T-helper 1 cell treated with Interleukin-12 subunit alpha and Interleukin-12 subunit beta and Interleukin-4 antibody, amounts not matched to agents 30 ng/mL and 1 ng/mL, for 36 hours (primary cell): Measurements from ENCODE around the gene QARS1. TPM values are rescaled to one million over a fixed set of nuclear protein-coding genes. Genes with fewer than 3 reads are reported as not detected.

Experiments used
- intact Hi-C: fragments of 100-400 bp; cut with micrococcal nuclease; formaldehyde crosslinking; loops from one replicate; pipeline ENCODE4 v1.15.1; 2024
- total RNA-seq: library from RNA; stranded (reverse); gene quantifications from 2 replicates; pipeline ENCODE4 v1.2.3, GENCODE V29; 2022

The QARS1 gene
- total RNA-seq, 1 donor from 2014 or later = 215 TPM

DNA sequence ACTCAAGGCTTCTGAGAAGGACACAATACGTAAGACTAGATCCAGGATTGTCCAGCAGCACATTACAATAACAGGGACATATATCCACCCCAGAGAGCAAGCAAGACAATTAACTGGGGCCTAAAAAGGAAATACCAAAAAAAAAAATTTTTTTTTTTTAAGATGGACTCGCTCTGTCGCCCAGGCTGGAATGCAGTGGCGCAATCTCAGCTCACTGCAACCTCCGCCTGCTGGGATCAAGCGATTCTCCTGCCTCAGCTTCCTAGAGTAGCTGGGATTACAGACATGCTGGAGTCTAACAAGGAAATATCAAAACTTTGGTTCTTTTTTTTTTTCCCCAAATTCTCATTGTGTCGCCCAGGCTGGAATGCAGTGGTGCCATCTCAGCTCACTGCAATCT is 46.5 kb downstream of the QARS1 start:
- intact Hi-C loops = no loop called here

DNA sequence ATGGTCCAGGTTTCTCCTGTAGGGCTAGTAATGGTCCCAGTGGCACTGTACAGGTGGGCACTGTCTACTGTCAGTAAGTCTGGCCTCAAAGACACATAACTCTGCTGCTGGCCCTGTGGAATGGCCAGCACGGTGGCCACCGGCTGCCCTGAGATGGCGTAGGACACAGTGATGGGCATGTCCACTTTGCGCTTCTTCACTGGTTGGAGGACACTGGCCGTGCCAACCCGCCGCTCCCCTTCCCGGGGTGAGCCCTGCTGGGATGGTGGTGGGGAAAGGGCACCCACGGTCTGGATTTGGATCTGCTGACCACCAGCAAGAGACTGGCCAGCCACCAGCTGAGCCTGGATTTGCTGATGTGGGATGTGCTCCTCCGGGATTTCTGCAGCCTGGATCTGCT is 47.3 kb downstream of the QARS1 start:
- intact Hi-C loops = no loop called here

DNA sequence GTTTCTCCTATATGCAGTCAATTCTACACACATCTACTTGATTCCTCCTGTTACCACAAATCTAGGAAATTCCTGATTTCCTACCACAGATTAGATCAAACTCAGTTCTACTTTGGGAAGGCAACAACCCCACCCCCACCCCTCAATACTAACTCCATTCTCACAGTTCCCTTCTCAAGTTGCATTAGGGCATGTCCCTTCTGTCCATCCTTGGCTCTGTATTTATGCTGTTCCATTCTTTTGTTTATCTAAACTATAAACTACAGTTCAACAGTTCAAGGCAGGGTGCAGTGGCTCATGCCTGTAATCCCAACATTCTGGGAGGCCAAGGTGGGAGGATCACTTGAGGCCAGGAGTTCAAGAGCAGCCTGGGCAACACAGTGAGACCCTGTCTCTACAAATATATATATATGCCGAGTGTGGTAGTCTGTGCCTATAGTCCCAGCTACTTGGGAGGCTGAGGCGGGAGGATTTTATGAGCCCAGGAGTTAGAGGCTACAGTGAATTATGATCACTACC is 50.2 kb downstream of the QARS1 start:
- intact Hi-C loops = no loop called here

DNA sequence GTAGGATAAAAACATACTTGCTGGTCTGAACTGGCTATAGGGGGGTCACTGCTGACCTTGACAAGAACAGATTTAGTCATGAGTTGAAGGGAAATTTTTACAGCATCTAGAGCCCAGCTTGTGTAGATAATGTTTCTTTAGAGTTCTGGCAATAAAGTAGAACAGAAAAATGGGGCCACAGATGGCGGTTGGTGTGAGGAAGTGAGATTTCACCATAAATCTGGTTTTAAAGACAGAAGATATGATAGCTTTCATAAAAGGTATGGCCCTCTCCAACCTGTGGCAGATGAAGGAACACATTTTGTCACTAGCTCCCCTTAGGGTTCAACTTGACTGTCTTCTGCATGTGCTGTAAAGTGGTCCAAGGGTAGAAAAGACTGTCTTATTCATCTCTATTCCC is 51.0 kb downstream of the QARS1 start:
- intact Hi-C loops = no loop called here

Other genes with a start within 250 kb of the QARS1 start
- gene SLC25A20, start 205.9 kb downstream of the QARS1 start, total RNA-seq = 34.7 and 38.6 TPM in 2 replicates
- gene ARIH2, start 185.9 kb downstream of the QARS1 start, total RNA-seq = 128 and 137 TPM in 2 replicates
- gene P4HTM, start 114.5 kb downstream of the QARS1 start, total RNA-seq = 43.3 and 48.9 TPM in 2 replicates
- 148 and 151 TPM in 2 replicates for gene WDR6, start 97.4 kb downstream of the QARS1 start, total RNA-seq
- gene DALRD3, start 86.2 kb downstream of the QARS1 start, total RNA-seq = 22.2 and 23.1 TPM in 2 replicates
- gene NDUFAF3, start 82.6 kb downstream of the QARS1 start, total RNA-seq = 119 and 120 TPM in 2 replicates
- gene IMPDH2, start 75.4 kb downstream of the QARS1 start, total RNA-seq = 157 and 161 TPM in 2 replicates
- 150 TPM in 2 replicates for gene QRICH1, start 10.7 kb downstream of the QARS1 start, total RNA-seq
- gene USP19, start 16.1 kb upstream of the QARS1 start, total RNA-seq = 71.7 and 75.0 TPM in 2 replicates
- gene LAMB2, start 28.3 kb upstream of the QARS1 start, total RNA-seq = not detected in 2 replicates
- gene CCDC71, start 61.6 kb upstream of the QARS1 start, total RNA-seq = 25.1 and 26.3 TPM in 2 replicates
- gene KLHDC8B, start 66.8 kb upstream of the QARS1 start, total RNA-seq = 2.0 and 2.6 TPM in 2 replicates
- gene C3orf62, start 172.5 kb upstream of the QARS1 start, total RNA-seq = 14.7 and 16.7 TPM in 2 replicates
- 95.2 and 97.2 TPM in 2 replicates for gene USP4, start 235.3 kb upstream of the QARS1 start, total RNA-seq